Osteoblast (primary cell): Measurements from ENCODE around the gene C10orf71. TPM values are rescaled to one million over a fixed set of nuclear protein-coding genes. Genes with fewer than 3 reads are reported as not detected.

Experiments
- DNase-seq: peaks from one replicate; pipeline ENCODE4 v3.0.0; 2011; ENCODE audit warnings: low spot score, mixed read lengths; ENCODE audit not compliant: insufficient read length; ENCODE audit errors: missing footprints
- H2AFZ ChIP-seq: 2 replicates; pipeline ENCODE4 v1.6.0; 2011; ENCODE audit warnings: mild to moderate bottlenecking, low read length
- H3K27ac ChIP-seq: 2 replicates; pipeline ENCODE4 v1.5.1; 2011; ENCODE audit warnings: mild to moderate bottlenecking, low read depth, low read length, moderate library complexity
- H3K27me3 ChIP-seq: 2 replicates; pipeline ENCODE4 v1.6.0; 2012; ENCODE audit warnings: mild to moderate bottlenecking, control low read depth, inconsistent platforms, low read length, moderate library complexity; ENCODE audit not compliant: insufficient read depth
- H3K36me3 ChIP-seq: 2 replicates; pipeline ENCODE4 v1.5.1; 2011; ENCODE audit warnings: mild to moderate bottlenecking, low read length, control low read depth, moderate library complexity; ENCODE audit not compliant: insufficient read depth
- H3K4me1 ChIP-seq: 2 replicates; pipeline ENCODE4 v1.5.1; 2011; ENCODE audit warnings: mild to moderate bottlenecking, low read length, control low read depth, moderate library complexity; ENCODE audit not compliant: insufficient read depth
- H3K4me2 ChIP-seq: 2 replicates; pipeline ENCODE4 v1.6.0; 2011; ENCODE audit warnings: mild to moderate bottlenecking, low read length; ENCODE audit not compliant: insufficient read depth
- H3K4me3 ChIP-seq: fragments of 200-600 bp; sonication (generic); 3 replicates; pipeline ENCODE4 v1.5.1; 2012; ENCODE audit warnings: mild to moderate bottlenecking, low read length, inconsistent platforms; ENCODE audit not compliant: insufficient read depth
- H3K79me2 ChIP-seq: 2 replicates; pipeline ENCODE4 v1.6.0; 2012; ENCODE audit warnings: mild to moderate bottlenecking, low read length, control low read depth, inconsistent platforms; ENCODE audit not compliant: insufficient read depth
- H3K9me3 ChIP-seq: 2 replicates; pipeline ENCODE4 v1.5.1; 2011; ENCODE audit warnings: low read depth, low read length, control low read depth
- H4K20me1 ChIP-seq: 2 replicates; pipeline ENCODE4 v1.6.0; 2012; ENCODE audit warnings: mild to moderate bottlenecking, low read length, control low read depth; ENCODE audit not compliant: insufficient read depth
- CTCF ChIP-seq: IDR thresholded peaks from 2 replicates; pipeline ENCODE4 v1.5.1; 2011; ENCODE audit warnings: mild to moderate bottlenecking, low read depth, low read length, moderate library complexity; ENCODE audit errors: extremely low read depth
- total RNA-seq: library from RNA; depleted of rRNA; stranded (reverse); fragments of >200 nt; gene quantifications from 2 replicates; pipeline ENCODE4 v1.2.3, GENCODE V29; 2012

Gene C10orf71
- total RNA-seq, 1 donor = not detected

- DNase-seq = no peak
- Histone ChIP-seq H3K4me2 (no peak overlapping the region), H3K9me3 (no peaks in the 10 kb centered on the region), H3K79me2 (no peaks in the 10 kb centered on the region), H3K36me3 (no peaks in the 10 kb centered on the region), H3K27me3 (peaks cover 41% of the 10 kb centered on the region), H4K20me1 (no peaks in the 10 kb centered on the region), H3K4me1 (no peaks in the 10 kb centered on the region), H2AFZ (no peak overlapping the region), H3K27ac (no peak overlapping the region), H3K4me3 (no peak overlapping the region)
- TF ChIP-seq CTCF = no peak
These were observed 2.6 kb upstream of the C10orf71 start for GRCh38 chr10:49296382-49296781.

GRCh38 chr10:49296836-49297235, 2.1 kb upstream of the C10orf71 start:
- H2AFZ ChIP-seq = no peak overlapping the region
- H3K27ac ChIP-seq = no peak overlapping the region
- peaks cover 41% of the 10 kb centered on the region for H3K27me3 ChIP-seq
- no peaks in the 10 kb centered on the region for H3K4me1 ChIP-seq
- no peak overlapping the region for H3K4me3 ChIP-seq
- no peaks in the 10 kb centered on the region for H3K9me3 ChIP-seq
- no peaks in the 10 kb centered on the region for H3K36me3 ChIP-seq
- H3K4me2 ChIP-seq = no peak overlapping the region
- no peak for TF ChIP-seq CTCF
- H3K79me2 ChIP-seq = no peaks in the 10 kb centered on the region
- no peak for DNase-seq
- no peaks in the 10 kb centered on the region for H4K20me1 ChIP-seq

- H3K27me3 ChIP-seq = peaks cover 37% of the 10 kb centered on the region
- no peaks in the 10 kb centered on the region for H3K36me3 ChIP-seq
- TF ChIP-seq CTCF = no peak
- H3K27ac ChIP-seq = no peak overlapping the region
- H3K4me1 ChIP-seq = no peaks in the 10 kb centered on the region
- no peak overlapping the region for H3K4me3 ChIP-seq
- no peaks in the 10 kb centered on the region for H4K20me1 ChIP-seq
- H3K4me2 ChIP-seq = no peak overlapping the region
- H3K79me2 ChIP-seq = no peaks in the 10 kb centered on the region
- no peaks in the 10 kb centered on the region for H3K9me3 ChIP-seq
- no peak overlapping the region for H2AFZ ChIP-seq
- DNase-seq = no peak
These were observed 926 bp upstream of the C10orf71 start for GRCh38 chr10:49297818-49298670.

GRCh38 chr10:49298671-49298982, 343 bp upstream of the C10orf71 start:
- DNase-seq = peak; percentile 82
- Histone ChIP-seq H3K4me2 (peak overlapping the region; percentile 47), H3K27me3 (peaks cover 37% of the 10 kb centered on the region), H3K79me2 (no peaks in the 10 kb centered on the region), H3K9me3 (no peaks in the 10 kb centered on the region), H3K4me3 (no peak overlapping the region), H3K4me1 (no peaks in the 10 kb centered on the region), H2AFZ (no peak overlapping the region), H4K20me1 (no peaks in the 10 kb centered on the region), H3K27ac (no peak overlapping the region), H3K36me3 (no peaks in the 10 kb centered on the region)
- no peak for TF ChIP-seq CTCF
